ENCODE data around the gene MOB1B.
"Not testable (repeated sequence)": the region's sequence is repeated elsewhere in the genome, so short reads cannot be mapped to it uniquely, and the experiment has no call there.

The MOB1B gene
- total RNA-seq = 42.6 to 186 (median 122) reads per million in 18 experiments

- DNase-seq = peak; percentile 73 to 87
Observed at GRCh38 chr4:70901984-70902576, at the start of gene MOB1B. Gene MOB1B, plus strand, starts transcription at chr4:70902369. Its CDS starts 168 bp downstream, at chr4:70902537.

DNA sequence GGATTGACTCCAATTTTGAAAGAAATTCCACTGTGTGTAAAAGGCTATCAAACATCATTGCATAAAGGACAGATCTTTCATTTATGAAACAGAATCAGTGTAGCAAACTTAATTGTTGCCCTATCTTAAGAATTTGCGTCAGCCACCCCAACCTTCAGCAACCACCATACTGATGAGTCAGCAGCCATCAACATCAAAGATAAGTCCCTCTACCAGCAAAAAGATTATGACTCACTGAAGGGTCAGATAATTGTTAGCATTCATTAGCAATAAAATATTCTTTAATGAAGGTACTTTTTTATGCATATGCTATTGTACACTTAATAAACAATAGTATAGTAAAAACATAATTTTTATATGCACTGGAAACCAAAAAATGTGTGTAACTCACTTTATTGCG, 46.7 kb upstream of the MOB1B start:
- no peak for DNase-seq

DNA sequence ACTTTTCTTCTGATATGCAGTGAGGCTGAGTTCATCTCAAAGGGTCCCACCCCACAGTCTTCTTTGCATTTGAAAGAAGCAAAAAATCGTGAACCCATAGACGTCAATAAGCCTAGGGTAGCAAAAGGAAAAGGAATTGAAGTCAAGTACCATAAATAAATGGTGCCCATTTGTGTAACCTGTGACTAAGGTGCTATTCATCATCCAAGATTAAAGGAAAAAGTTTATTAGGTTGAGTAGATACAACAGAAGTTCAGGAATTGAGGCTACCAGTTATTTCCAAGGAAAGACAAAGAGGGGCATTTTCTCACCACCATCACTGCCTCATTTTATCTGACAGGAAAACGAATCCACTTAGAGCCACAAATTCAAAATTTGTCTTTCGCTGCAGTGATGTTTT, 43.7 kb upstream of the MOB1B start:
- DNase-seq = no peak

DNA sequence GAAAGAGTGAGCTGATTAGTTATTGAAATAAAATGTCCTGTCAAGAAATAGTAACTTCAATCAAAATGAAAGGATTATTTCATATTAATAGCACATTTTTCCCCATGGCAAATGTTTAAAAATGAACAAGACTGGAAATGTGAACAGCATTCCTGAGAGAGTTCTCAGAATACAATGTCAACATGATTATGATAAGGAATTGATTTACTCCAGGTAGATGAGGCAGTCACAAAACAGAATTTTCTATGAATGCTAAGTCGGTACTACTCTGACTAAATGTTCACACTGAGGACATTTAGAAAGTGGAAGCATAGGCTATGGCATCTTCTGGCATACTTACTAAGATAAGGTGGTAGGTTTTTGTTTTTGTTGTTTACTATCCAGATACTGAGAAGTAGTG, 43.1 kb upstream of the MOB1B start:
- no peak for DNase-seq

DNA sequence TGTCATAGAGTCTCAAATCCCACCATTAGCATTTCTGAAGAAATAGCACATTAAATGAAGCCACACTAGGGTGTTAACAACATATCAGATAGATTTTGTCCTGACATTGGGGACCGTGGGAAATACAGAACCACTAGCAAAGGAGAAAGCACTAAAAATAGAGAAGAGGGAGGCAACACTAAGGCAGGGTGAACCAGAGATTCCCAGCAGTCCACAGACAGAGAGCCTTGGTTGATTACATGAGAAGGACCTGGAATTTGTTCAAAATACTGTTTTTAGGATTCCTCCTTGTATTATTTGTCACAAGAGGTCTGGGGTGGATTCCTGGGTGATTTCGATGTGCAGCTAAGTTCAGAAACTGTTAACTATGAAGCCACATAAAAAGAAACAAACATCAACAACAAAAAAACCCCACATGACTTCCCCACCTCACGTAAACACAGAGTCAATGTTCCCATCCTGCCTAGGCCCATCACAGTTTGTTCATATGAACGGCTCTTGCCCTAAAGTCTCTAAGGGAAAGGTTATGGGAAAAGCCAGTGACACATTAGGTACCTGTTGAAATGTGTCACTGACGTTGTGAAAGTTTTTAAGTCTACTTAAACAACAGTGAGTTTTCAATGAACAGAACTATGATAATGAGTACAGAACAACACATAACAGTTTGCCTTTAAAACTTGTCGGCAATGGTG, 38.9 kb upstream of the MOB1B start:
- DNase-seq = no peak

GRCh38 chr4:70868778-70869177, 33.4 kb upstream of the MOB1B start:
- no peak for DNase-seq

GRCh38 chr4:70873216-70873615, 29.0 kb upstream of the MOB1B start:
- no peak for DNase-seq

- no peak for DNase-seq
Observed at GRCh38 chr4:70874268-70875156, 27.7 kb upstream of the MOB1B start.

- no peak for DNase-seq
Observed at GRCh38 chr4:70877556-70877955, 24.6 kb upstream of the MOB1B start.

- DNase-seq = no peak
Observed at GRCh38 chr4:70880739-70881138, 21.4 kb upstream of the MOB1B start.

GRCh38 chr4:70885174-70885573, 17.0 kb upstream of the MOB1B start:
- no peak for DNase-seq

DNA sequence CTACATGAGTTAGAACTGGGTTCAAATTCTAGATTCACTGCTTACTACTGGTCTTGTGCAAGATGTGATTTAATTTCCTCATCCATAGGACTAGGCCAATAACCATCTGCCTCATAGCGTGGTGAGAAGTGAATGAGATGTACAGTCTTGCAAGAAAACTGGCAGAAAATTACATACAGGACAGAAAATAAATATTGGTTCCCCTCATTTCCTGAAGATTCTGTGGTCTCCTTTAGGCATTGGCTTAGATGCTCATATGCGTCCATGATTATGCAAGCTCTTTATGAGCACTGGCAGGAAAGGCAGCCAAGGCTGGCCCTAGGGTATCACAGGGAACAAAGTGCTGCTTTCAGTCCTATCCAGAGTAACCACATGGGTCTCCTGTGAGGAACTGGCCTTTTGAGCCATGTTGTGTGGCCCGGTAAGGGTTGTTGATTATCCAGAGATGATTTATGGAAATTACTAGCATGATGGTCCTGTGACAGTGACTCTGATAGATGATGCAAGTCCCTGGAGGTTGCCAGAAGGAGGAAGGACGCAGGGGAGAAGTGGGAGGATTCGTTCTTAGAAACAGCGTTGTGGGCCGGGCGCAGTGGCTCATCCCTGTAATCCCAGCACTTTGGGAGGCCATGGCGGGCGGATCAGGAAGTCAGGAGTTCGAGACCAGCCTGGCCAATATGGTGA, 9.9 kb upstream of the MOB1B start:
- DNase-seq = peak; percentile 98

DNA sequence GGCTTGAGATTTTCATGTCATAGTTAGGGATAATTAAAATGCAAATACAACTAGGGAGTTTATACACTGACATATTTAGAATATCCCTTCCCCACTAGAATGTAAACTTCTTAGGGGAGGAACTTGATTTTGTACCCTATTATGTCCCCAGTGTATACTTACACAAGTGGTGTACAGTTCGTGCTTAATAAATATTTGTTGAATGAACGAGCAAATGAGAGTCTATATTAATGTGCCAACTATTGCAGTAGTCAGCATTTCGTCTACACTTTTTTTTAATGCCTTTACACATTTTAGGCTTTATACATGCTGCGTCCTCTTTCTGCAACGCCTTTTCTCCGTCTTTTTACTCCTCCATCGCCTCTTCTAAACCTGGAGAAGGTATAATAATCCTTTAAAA, 8.4 kb upstream of the MOB1B start:
- no peak for DNase-seq

DNA sequence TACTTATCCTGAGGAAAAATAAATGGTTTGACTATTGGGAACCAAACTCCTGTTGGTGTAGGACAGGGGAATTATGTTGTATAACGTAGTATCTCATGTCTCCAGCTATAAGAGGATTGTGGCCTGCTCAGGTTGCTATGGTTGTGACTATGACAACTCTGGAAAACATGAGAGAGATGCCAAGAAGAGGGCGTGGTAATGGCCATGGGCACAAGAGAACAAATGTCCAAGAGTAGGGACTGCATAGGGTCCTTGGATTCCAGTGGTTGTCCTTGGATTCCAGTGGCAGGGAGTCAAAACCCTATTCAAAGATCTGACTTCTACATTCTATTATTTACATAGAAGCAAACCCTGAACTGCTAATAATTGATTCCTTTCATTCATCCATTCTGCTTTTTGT, 6.8 kb upstream of the MOB1B start:
- no peak for DNase-seq

- DNase-seq = peak in 1 of 2 donors; percentile 19
Observed at GRCh38 chr4:70895811-70896491, 6.2 kb upstream of the MOB1B start.

GRCh38 chr4:70898581-70898980, 3.6 kb upstream of the MOB1B start:
- DNase-seq = not testable (repeated sequence)

DNA sequence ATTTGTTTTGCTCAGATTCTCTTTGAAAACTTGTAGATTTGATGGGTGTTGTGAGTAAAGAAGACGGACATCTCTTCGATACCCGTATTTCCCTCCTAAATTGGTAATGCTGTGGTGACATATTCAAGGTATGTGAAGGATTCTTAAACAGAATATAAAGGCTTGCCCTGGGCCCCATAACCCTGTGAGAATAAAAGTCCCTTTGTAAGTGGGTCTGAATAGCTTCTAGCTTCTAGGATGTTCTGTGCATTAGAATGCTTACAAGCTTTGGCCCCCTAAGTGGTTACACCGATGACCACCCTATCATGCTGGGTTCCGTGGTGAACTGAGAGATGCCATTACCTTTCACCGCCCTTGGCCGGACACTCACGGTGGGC, 574 bp upstream of the MOB1B start:
- DNase-seq = no peak

DNA sequence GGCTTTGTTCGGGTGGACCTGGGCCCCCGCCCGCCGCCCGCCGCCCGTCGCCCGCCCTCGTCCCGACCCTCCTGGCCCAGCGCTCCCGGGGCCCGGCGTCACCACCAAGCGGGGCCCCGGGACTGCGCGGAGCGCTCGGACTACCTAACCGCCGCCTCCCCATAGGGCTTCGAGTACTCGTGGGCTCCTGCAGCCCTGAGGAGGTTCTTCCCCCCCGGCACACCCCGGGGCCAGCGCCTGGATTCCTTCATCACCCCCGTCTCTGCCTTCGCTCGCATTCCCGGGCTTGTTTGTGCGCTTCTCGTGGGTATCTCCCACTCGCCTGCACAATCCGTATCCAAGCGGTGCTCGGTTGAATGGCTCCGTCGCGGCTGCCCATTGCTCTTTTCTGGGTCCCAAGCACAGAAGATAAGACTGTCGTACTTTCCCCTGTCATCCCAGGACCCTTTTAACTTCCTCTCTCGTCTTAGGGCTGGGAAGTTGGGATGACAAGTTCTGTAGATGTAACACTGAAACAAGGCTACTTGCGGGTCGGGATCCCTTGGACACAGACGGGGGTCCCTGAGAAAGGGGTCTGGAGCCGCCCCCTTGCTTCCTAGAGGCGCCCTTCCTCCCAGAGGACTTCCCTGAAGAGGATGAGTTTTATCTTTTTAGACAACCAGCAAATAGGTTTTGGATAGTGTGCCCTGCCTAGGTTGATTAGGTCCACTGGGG, 565 bp downstream of the MOB1B start:
- DNase-seq = peak; percentile 13 to 43

GRCh38 chr4:70903291-70903603, 1.1 kb downstream of the MOB1B start:
- DNase-seq = no peak

DNA sequence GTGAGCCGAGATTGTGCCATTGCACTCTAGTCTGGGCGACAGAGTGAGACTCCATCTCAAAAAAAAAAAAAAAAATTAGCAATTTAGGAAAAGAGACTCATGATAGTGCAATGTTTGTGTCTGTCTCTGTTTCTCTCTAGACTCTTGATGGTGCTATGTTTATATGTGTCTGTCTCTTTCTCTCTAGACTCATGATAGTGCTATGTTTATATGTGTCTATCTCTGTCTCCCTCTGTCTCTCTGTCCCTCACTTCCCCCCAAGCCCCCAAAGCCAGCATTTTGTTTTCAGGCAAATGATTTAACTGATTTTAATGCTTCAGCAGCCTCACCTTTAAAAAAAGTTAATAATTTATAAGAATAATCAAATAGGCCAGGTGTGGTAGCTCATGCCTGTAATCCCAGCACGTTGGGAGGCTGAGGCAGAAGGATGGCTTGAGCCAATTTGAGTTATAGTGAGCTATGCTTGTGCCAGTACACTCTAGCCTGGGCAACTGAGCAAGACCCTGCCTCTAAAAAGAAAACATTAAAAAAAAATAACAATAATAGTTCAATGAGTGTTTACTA, 6.9 kb downstream of the MOB1B start:
- DNase-seq = no peak

GRCh38 chr4:70914000-70914399, 11.8 kb downstream of the MOB1B start:
- no peak for DNase-seq

GRCh38 chr4:70914631-70915030, 12.5 kb downstream of the MOB1B start:
- DNase-seq = no peak
